Thyroid gland (tissue), 4 donors: ENCODE measurements around the gene NKIRAS2.

Source experiments
- POLR2A ChIP-seq, 2 donors: fragments of 450-650 bp; IDR thresholded peaks; one replicate each; pipeline ENCODE4 v1.6.1; 2017; ENCODE audit warnings: antibody characterized with exemption in 2 of 2, mild to moderate bottlenecking in 2 of 2, moderate library complexity in 1 of 2
- TF ChIP-seq, protein P1 (sequence below), 6 experiments: fragments of 200-600 bp in 3 of 6; fragments of 450-650 bp in 3 of 6; sonication (generic) in 3 of 6; IDR thresholded peaks; one replicate each; pipeline ENCODE4 v1.5.1; 2016 to 2019; ENCODE audit warnings: antibody characterized with exemption in 6 of 6, mild to moderate bottlenecking in 2 of 6, inconsistent platforms in 1 of 6, moderate library complexity in 1 of 6

DNA sequence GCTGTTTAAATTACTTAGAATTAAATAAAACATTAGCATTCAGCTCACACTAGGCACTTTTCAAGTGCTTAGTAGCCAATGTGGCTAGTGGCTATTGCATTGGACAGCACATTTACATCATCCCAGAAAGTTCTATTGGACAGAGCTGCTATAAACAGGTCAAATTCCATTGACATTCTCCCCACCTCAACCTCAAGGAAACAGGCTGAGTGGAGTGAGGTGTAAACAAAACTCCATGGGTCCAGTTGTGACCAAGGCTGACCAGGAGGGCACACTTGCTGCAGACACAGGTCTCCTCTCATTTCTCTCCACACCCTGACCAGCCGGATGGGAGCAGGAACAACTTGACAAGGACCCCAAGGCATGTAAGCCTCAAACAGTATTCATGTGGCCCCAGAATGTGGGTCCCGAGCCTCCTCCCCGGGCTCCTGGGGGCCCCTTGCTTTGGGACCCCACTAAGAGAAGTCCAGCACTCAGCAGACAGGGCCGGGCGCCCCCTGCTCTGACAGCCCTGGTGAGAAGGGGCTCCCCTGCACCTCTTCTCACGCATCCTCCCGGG, 30.0 kb downstream of the NKIRAS2 start:
- TF ChIP-seq, protein P1, sequence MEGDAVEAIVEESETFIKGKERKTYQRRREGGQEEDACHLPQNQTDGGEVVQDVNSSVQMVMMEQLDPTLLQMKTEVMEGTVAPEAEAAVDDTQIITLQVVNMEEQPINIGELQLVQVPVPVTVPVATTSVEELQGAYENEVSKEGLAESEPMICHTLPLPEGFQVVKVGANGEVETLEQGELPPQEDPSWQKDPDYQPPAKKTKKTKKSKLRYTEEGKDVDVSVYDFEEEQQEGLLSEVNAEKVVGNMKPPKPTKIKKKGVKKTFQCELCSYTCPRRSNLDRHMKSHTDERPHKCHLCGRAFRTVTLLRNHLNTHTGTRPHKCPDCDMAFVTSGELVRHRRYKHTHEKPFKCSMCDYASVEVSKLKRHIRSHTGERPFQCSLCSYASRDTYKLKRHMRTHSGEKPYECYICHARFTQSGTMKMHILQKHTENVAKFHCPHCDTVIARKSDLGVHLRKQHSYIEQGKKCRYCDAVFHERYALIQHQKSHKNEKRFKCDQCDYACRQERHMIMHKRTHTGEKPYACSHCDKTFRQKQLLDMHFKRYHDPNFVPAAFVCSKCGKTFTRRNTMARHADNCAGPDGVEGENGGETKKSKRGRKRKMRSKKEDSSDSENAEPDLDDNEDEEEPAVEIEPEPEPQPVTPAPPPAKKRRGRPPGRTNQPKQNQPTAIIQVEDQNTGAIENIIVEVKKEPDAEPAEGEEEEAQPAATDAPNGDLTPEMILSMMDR (IDR thresholded peaks at IDR 0.05): no peak
- TF ChIP-seq POLR2A (IDR thresholded peaks at IDR 0.05): no peak
